ENCODE measurements around the gene DNAH1. TPM values are rescaled to one million over a fixed set of nuclear protein-coding genes. Genes with fewer than 3 reads are reported as not detected.

DNAH1 gene
- total RNA-seq, 1 donor, result 4.7 TPM

GRCh38 chr3:52447512-52448355, 131.6 kb downstream of the DNAH1 start:
- TF ChIP-seq, protein P1, sequence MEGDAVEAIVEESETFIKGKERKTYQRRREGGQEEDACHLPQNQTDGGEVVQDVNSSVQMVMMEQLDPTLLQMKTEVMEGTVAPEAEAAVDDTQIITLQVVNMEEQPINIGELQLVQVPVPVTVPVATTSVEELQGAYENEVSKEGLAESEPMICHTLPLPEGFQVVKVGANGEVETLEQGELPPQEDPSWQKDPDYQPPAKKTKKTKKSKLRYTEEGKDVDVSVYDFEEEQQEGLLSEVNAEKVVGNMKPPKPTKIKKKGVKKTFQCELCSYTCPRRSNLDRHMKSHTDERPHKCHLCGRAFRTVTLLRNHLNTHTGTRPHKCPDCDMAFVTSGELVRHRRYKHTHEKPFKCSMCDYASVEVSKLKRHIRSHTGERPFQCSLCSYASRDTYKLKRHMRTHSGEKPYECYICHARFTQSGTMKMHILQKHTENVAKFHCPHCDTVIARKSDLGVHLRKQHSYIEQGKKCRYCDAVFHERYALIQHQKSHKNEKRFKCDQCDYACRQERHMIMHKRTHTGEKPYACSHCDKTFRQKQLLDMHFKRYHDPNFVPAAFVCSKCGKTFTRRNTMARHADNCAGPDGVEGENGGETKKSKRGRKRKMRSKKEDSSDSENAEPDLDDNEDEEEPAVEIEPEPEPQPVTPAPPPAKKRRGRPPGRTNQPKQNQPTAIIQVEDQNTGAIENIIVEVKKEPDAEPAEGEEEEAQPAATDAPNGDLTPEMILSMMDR (IDR thresholded peaks at IDR 0.05; ENCODE audit: insufficient read depth, low read depth, low read length), result no peak
- no peak overlapping the region for H3K4me3 ChIP-seq (ENCODE audit: low read depth, low read length)
- DNase-seq (ENCODE audit: low read depth), result no peak

Small RNA genes within 50 kb of the gene (small RNA-seq; reads per million reads assigned to genes)
- not detected for gene MIR135A1
- gene MIRLET7G, result 2,019 reads per million, percentile 99 among the genes with 10 or more reads in this experiment

Other genes with a start within 250 kb of the DNAH1 start
- 5.6 and 6.1 TPM in 2 replicates for gene POC1A, start 161.9 kb upstream of the DNAH1 start, total RNA-seq
- 42.5 and 52.2 TPM in 2 replicates for gene ALAS1, start 118.2 kb upstream of the DNAH1 start, total RNA-seq
- not detected in 2 replicates for gene TLR9, start 90.7 kb upstream of the DNAH1 start, total RNA-seq
- gene TWF2, start 77.2 kb upstream of the DNAH1 start, total RNA-seq, result 75.6 and 130 TPM in 2 replicates
- 19.0 and 20.3 TPM in 2 replicates for gene PPM1M, start 70.6 kb upstream of the DNAH1 start, total RNA-seq
- gene WDR82, start 37.7 kb upstream of the DNAH1 start, total RNA-seq, result 51.2 and 68.2 TPM in 2 replicates
- gene GLYCTK, start 28.5 kb upstream of the DNAH1 start, total RNA-seq, result 6.9 and 13.5 TPM in 2 replicates
- 69.9 and 70.0 TPM in 2 replicates for gene BAP1, start 93.7 kb downstream of the DNAH1 start, total RNA-seq
- 3.5 and 6.1 TPM in 2 replicates for gene PHF7, start 94.3 kb downstream of the DNAH1 start, total RNA-seq
- gene SEMA3G, start 128.8 kb downstream of the DNAH1 start, total RNA-seq, result 0.32 TPM in 1 of 2 replicates, not detected in the other
- 0.64 and 1.3 TPM in 2 replicates for gene TNNC1, start 137.7 kb downstream of the DNAH1 start, total RNA-seq
- 75.7 and 82.5 TPM in 2 replicates for gene NISCH, start 139.3 kb downstream of the DNAH1 start, total RNA-seq
- under 0.01 and 0.43 TPM in 2 replicates for gene STAB1, start 179.0 kb downstream of the DNAH1 start, total RNA-seq
- 45.8 and 85.0 TPM in 2 replicates for gene NT5DC2, start 217.5 kb downstream of the DNAH1 start, total RNA-seq
- gene UQCC5, start 220.3 kb downstream of the DNAH1 start, total RNA-seq, result 7.7 and 17.7 TPM in 2 replicates

Data from fibroblast of villous mesenchyme (primary cell).